GM12878 (cell line): ENCODE data around the gene C1QTNF1. TPM values are rescaled to one million over a fixed set of nuclear protein-coding genes. Genes with fewer than 3 reads are reported as not detected.

Experiments
- ATAC-seq: fragments of 200-7000 bp; cut with Tn5 transposase; 3 replicates; pipeline ENCODE4 v1.9.1; 2020; ENCODE audit warnings: mild to moderate bottlenecking, moderate library complexity
- BruUV-seq: library from RNA; stranded (reverse); fragments of 400-500 nt; replicated peaks from 2 replicates; lab custom pipeline; 2021; lab: Mats Ljungman, UMichigan
- CTCF ChIA-PET: fragments of 300-600 bp; sonication (Branson Sonifier 250); formaldehyde crosslinking; extraction: SDS; loops from one replicate; lab custom pipeline; 2021; ENCODE audit warnings: inconsistent platforms; lab: Yijun Ruan, JAX
- POLR2A ChIA-PET: fragments of 350-600 bp; formaldehyde crosslinking; extraction: SDS; loops from one replicate; lab custom pipeline; 2021; ENCODE audit warnings: inconsistent platforms; lab: Charles Lee
- RAD21 ChIA-PET: fragments of 300-600 bp; sonication (Branson Sonifier 250); formaldehyde crosslinking; loops from one replicate; lab custom pipeline; 2023; ENCODE audit warnings: antibody characterized with exemption; ENCODE audit not compliant: unreplicated experiment; lab: Charles Lee
- SMC1A ChIA-PET: fragments of 300-600 bp; sonication (Branson Sonifier 250); formaldehyde crosslinking; loops from one replicate; lab custom pipeline; 2023; ENCODE audit not compliant: unreplicated experiment, uncharacterized antibody; lab: Charles Lee
- DNase-seq: peaks from one replicate; pipeline ENCODE4 v3.0.0-alpha.2; 2011; ENCODE audit warnings: low read depth, low spot score
- FAIRE-seq: peaks from 3 replicates; lab custom pipeline; 2011; peaks lifted over from hg19 to GRCh38; lab: Jason Lieb, UNC
- H2AFZ ChIP-seq: 2 replicates; pipeline ENCODE4 v1.6.0; 2011; ENCODE audit warnings: low read depth, low read length, control low read depth; ENCODE audit not compliant: control insufficient read depth
- H3K27ac ChIP-seq: 2 replicates; pipeline ENCODE4 v1.5.1; 2011; ENCODE audit warnings: control low read depth; ENCODE audit not compliant: control insufficient read depth, insufficient read depth
- H3K27me3 ChIP-seq, 2 experiments: replicated peaks in 1 of 2; 2 replicates each; pipeline versions ENCODE4 v1.6.0 to v1.6.1; 2011; ENCODE audit warnings: low read length in 1 of 2; ENCODE audit not compliant: control insufficient read depth in 2 of 2, insufficient read depth in 2 of 2
- H3K36me3 ChIP-seq, 2 experiments: 2 replicates each; pipeline ENCODE4 v1.5.1; 2011; ENCODE audit warnings: low read length in 1 of 2; ENCODE audit not compliant: control insufficient read depth in 2 of 2, insufficient read depth in 2 of 2
- H3K4me1 ChIP-seq: 2 replicates; pipeline ENCODE4 v1.6.1; 2011; ENCODE audit warnings: mild to moderate bottlenecking, low read length, moderate library complexity, mixed read lengths; ENCODE audit not compliant: control insufficient read depth, insufficient read depth
- H3K4me2 ChIP-seq: 2 replicates; pipeline ENCODE4 v1.6.0; 2011; ENCODE audit warnings: control low read depth; ENCODE audit not compliant: control insufficient read depth, insufficient read depth
- H3K4me3 ChIP-seq: fragments of 200-600 bp; sonication (generic); 2 replicates; pipeline ENCODE4 v1.5.1; 2016
- H3K79me2 ChIP-seq: 2 replicates; pipeline ENCODE4 v1.6.0; 2011; ENCODE audit warnings: low read length; ENCODE audit not compliant: control insufficient read depth, insufficient read depth
- H3K9ac ChIP-seq: 2 replicates; pipeline ENCODE4 v1.8.0; 2011; ENCODE audit warnings: low read length, control low read depth, mixed read lengths; ENCODE audit not compliant: control insufficient read depth, insufficient read depth
- H3K9me3 ChIP-seq: replicated peaks from 3 replicates; pipeline ENCODE4 v1.5.1; 2011; ENCODE audit warnings: mild to moderate bottlenecking, low read length; ENCODE audit not compliant: control insufficient read depth, insufficient read depth
- H4K20me1 ChIP-seq: 2 replicates; pipeline ENCODE4 v1.6.0; 2011; ENCODE audit not compliant: control insufficient read depth, insufficient read depth
- BHLHE40 ChIP-seq, 2 experiments: fragments of 450-650 bp in 1 of 2; IDR thresholded peaks; 2 replicates each; pipeline ENCODE4 v1.6.1; 2011 to 2017; ENCODE audit warnings: low read depth in 2 of 2, borderline replicate concordance in 1 of 2, improper control_type of control experiment in 1 of 2, low read length in 1 of 2, mild to moderate bottlenecking in 1 of 2
- CREB1 ChIP-seq: IDR thresholded peaks from 2 replicates; pipeline ENCODE4 v1.6.1; 2012; ENCODE audit warnings: low read depth, mild to moderate bottlenecking, inconsistent platforms
- EZH2 ChIP-seq: IDR thresholded peaks from 2 replicates; pipeline ENCODE4 v1.6.1; 2012; ENCODE audit warnings: low read depth, mild to moderate bottlenecking, control low read depth, inconsistent platforms, low read length, borderline replicate concordance; ENCODE audit not compliant: control insufficient read depth
- GABPA ChIP-seq: IDR thresholded peaks from 2 replicates; pipeline ENCODE4 v1.6.1; 2014; ENCODE audit warnings: antibody characterized with exemption, low read depth, mild to moderate bottlenecking, inconsistent platforms
- IRF4 ChIP-seq: IDR thresholded peaks from 2 replicates; pipeline ENCODE4 v1.6.1; 2011; ENCODE audit warnings: low read depth, low read length
- NR2F1 ChIP-seq: fragments of 450-650 bp; conservative IDR thresholded peaks from 2 replicates; pipeline ENCODE4 v1.6.1; 2017; ENCODE audit warnings: mild to moderate bottlenecking
- WGBS: methylation state at CpG from one replicate; pipeline ENCODE4 v1.1.6; 2016; ENCODE audit warnings: low lambda C conversion rate; ENCODE audit not compliant: insufficient replicate concordance, insufficient coverage; ENCODE audit errors: missing lambda C conversion rate; 5-methylcytosine and 5-hydroxymethylcytosine counted together
- in situ Hi-C: fragments of 300-500 bp; cut with MboI; formaldehyde crosslinking; loops from 9 replicates; pipeline ENCODE4 v1.14.3; 2018; ENCODE audit warnings: mixed read lengths
- intact Hi-C: fragments of 100-400 bp; cut with micrococcal nuclease; formaldehyde crosslinking; loops from one replicate; pipeline ENCODE4 v1.14.2; 2022; ENCODE audit not compliant: unreplicated experiment
- polyA plus RNA-seq, 11 experiments: library from polyadenylated mRNA; depleted of rRNA in 4 of 11; unstranded in 6 of 11; stranded (reverse) in 5 of 11; fragments of >200 nt; fragmentation: Nextera tagmentation in 4 of 11; fragmentation: Illumina TruSeq in 1 of 11; extraction: Ambion mirVana in 4 of 11; extraction: Trizol in 1 of 11; gene quantifications; 1 replicate in 1 of 11; 2 replicates in 10 of 11; pipeline versions ENCODE4 v1.2.1 to v1.2.3, GENCODE V29; 2011 to 2016; ENCODE audit warnings: inconsistent platforms in 2 of 11, missing spikeins in 2 of 11, low read depth in 1 of 11
- total RNA-seq, 4 experiments: library from RNA; depleted of rRNA in 3 of 4; stranded (reverse); fragments of >200 nt in 3 of 4; fragmentation: Illumina TruSeq in 1 of 4; extraction: Trizol in 1 of 4; gene quantifications; 2 replicates each; pipeline versions ENCODE4 v1.2.1 to v1.2.3, GENCODE V29; 2013 to 2021
- TF ChIP-seq, protein P1 (sequence below): fragments of 450-650 bp; formaldehyde crosslinking; IDR thresholded peaks from 2 replicates; pipeline ENCODE4 v1.5.0; 2022; ENCODE audit warnings: mild to moderate bottlenecking, missing genetic modification characterization
- TF ChIP-seq, protein P2 (sequence below): fragments of 450-650 bp; IDR thresholded peaks from 2 replicates; pipeline ENCODE4 v1.6.1; 2014; ENCODE audit warnings: mild to moderate bottlenecking
- TF ChIP-seq, protein P3 (sequence below): fragments of 450-650 bp; conservative IDR thresholded peaks from 2 replicates; pipeline ENCODE4 v1.6.1; 2017; ENCODE audit warnings: mild to moderate bottlenecking, moderate library complexity

C1QTNF1 gene
- total and polyA plus RNA-seq, 10 of the 15 experiments (the other 5 are each of a cell fraction or from before 2014, with no cell fraction given), result 0.05 to 1.1 (median 0.15) TPM; not detected in 4

DNA sequence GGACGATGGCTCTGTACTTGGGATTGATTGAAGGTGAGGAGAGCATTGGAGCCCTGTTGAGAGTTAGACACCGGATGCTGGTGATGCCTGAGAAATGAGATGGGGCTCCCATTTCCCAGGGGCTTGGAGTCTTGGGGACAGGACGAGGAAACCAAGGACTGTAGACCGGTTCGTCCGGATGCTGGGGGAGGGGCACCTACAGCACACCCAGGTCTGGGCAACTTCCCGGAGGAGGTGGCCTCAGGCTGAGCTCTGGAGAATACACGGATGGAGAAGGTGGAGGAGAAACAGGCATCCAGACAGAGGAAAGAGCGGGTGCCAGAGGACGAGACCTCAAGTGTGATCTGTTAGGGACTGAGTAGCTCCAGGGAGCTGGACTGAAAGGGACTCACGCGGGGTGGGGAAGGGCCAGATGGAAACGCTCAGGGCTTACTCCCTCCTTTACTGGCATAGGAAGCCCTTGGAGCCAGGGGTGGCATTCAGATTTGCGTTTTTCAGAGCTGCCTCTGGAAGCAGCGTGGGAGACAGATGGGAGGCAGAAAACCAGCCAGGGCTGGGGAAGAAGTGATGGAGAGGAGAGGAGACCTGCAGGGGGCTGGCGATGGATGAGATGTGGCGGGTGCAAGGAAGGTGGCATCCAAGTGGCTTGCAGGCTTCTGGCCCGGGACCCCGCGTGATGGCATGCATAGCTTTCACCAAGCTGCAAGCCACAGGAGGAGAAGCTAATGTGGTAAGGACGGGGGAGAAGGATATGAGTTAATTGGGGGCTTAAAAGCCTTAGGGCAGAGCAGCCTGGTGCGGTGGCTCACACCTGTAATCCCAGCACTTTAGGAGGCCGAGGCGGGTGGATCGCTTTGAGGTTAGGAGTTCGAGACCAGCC lies 8.3 kb downstream of the C1QTNF1 start (continued):
- TF ChIP-seq, protein P1, sequence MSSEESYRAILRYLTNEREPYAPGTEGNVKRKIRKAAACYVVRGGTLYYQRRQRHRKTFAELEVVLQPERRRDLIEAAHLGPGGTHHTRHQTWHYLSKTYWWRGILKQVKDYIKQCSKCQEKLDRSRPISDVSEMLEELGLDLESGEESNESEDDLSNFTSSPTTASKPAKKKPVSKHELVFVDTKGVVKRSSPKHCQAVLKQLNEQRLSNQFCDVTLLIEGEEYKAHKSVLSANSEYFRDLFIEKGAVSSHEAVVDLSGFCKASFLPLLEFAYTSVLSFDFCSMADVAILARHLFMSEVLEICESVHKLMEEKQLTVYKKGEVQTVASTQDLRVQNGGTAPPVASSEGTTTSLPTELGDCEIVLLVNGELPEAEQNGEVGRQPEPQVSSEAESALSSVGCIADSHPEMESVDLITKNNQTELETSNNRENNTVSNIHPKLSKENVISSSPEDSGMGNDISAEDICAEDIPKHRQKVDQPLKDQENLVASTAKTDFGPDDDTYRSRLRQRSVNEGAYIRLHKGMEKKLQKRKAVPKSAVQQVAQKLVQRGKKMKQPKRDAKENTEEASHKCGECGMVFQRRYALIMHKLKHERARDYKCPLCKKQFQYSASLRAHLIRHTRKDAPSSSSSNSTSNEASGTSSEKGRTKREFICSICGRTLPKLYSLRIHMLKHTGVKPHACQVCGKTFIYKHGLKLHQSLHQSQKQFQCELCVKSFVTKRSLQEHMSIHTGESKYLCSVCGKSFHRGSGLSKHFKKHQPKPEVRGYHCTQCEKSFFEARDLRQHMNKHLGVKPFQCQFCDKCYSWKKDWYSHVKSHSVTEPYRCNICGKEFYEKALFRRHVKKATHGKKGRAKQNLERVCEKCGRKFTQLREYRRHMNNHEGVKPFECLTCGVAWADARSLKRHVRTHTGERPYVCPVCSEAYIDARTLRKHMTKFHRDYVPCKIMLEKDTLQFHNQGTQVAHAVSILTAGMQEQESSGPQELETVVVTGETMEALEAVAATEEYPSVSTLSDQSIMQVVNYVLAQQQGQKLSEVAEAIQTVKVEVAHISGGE (CRISPR knock-in tag), result no peak
- TF ChIP-seq IRF4 (no peak), CREB1 (no peak), GABPA (no peak)
- TF ChIP-seq, protein P2, sequence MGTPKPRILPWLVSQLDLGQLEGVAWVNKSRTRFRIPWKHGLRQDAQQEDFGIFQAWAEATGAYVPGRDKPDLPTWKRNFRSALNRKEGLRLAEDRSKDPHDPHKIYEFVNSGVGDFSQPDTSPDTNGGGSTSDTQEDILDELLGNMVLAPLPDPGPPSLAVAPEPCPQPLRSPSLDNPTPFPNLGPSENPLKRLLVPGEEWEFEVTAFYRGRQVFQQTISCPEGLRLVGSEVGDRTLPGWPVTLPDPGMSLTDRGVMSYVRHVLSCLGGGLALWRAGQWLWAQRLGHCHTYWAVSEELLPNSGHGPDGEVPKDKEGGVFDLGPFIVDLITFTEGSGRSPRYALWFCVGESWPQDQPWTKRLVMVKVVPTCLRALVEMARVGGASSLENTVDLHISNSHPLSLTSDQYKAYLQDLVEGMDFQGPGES, result no peak

DNA sequence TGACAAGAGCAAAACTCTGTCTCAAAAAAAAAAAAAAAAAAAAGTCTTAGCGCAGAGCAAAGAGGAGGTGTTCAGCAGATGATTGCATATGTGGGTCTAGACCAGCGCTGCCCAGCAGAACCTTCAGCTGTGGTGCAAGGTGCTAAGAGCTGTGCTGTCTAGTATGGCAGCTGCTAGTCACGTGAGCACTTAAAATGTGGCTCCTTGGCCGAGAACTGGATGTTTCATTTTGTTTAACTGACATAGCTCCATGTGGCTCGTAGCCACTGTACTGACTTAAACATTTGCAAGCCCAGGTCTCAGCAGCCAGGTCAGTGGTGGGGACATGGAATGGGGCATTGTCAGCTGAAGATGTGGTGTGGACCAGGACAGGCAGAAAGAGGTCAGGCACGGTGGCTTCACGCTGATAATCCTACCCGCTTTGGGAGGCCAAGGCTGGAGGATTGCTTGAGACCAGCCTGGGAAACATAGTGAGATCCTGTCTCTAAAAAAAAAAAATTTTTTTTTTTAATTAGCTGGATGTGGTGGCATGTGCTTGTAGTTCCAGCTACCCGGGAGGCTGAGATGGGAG lies 9.2 kb downstream of the C1QTNF1 start:
- SMC1A ChIA-PET, result interaction anchor here (0.7 kb wide), 1 partner anchor 661 kb away, joined by 3 read pairs; no protein-coding TSS in a partner anchor
- Histone ChIP-seq H3K79me2 (no peaks in the 10 kb centered on the region), H2AFZ (no peak overlapping the region), H4K20me1 (no peaks in the 10 kb centered on the region), H3K9me3 (no peaks in the 10 kb centered on the region), H3K4me2 (no peak overlapping the region), H3K27ac (no peak overlapping the region), H3K4me3 (no peak overlapping the region), H3K4me1 (no peaks in the 10 kb centered on the region), H3K36me3 (no peaks in the 10 kb centered on the region), H3K9ac (no peak overlapping the region), H3K27me3 (peaks cover 2 to 3% of the 10 kb centered on the region in 2 experiments; a peak in 3 of 4 replicates)
- no TSS peak for BruUV-seq
- POLR2A ChIA-PET, result interaction anchor here (0.6 kb wide), 1 partner anchor 248 kb away, joined by 3 read pairs; no protein-coding TSS in a partner anchor
- intact Hi-C loops (no loop called here), in situ Hi-C loops (no loop called here)
- no peak for FAIRE-seq
- no peak for DNase-seq
- CTCF ChIA-PET, result interaction anchor here (0.8 to 1.3 kb wide), 2 partner anchors 10 to 12 kb away, joined by 3 to 4 read pairs; no protein-coding TSS in a partner anchor
- RAD21 ChIA-PET, result no interaction called here
- 17% methylated on average over 8 of the region's 9 CpGs for WGBS
- TF ChIP-seq NR2F1 (no peak), EZH2 (no peak), BHLHE40 (IDR thresholded peaks at IDR 0.05; ENCODE audit: borderline replicate concordance in 1 of 2, low read depth in 2 of 2, low read length in 1 of 2) (peak in 1 of 2 experiments; percentile 48; a peak in 2 of 4 replicates)
- TF ChIP-seq, protein P3, sequence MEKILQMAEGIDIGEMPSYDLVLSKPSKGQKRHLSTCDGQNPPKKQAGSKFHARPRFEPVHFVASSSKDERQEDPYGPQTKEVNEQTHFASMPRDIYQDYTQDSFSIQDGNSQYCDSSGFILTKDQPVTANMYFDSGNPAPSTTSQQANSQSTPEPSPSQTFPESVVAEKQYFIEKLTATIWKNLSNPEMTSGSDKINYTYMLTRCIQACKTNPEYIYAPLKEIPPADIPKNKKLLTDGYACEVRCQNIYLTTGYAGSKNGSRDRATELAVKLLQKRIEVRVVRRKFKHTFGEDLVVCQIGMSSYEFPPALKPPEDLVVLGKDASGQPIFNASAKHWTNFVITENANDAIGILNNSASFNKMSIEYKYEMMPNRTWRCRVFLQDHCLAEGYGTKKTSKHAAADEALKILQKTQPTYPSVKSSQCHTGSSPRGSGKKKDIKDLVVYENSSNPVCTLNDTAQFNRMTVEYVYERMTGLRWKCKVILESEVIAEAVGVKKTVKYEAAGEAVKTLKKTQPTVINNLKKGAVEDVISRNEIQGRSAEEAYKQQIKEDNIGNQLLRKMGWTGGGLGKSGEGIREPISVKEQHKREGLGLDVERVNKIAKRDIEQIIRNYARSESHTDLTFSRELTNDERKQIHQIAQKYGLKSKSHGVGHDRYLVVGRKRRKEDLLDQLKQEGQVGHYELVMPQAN, result no peak
- ATAC-seq, result no peak
